IMR-90 (cell line): ENCODE results near the gene PIM3. TPM values are rescaled to one million over a fixed set of nuclear protein-coding genes. Genes with fewer than 3 reads are reported as not detected.

ENCODE experiments used
- ATAC-seq: fragments of 200-7000 bp; cut with Tn5 transposase; 2 replicates; pipeline ENCODE4 v1.9.1; 2020; ENCODE audit warnings: low read depth, mild to moderate bottlenecking, moderate library complexity
- BruUV-seq: library from RNA; stranded (reverse); fragments of 400-500 nt; replicated peaks from 2 replicates; lab custom pipeline; 2021; lab: Mats Ljungman, UMichigan
- CTCF ChIA-PET: fragments of 300-600 bp; formaldehyde crosslinking; extraction: SDS; loops from one replicate; lab custom pipeline; 2021; ENCODE audit warnings: antibody characterized with exemption; lab: Yijun Ruan, JAX
- POLR2A ChIA-PET: fragments of 300-600 bp; sonication (Branson Sonifier 250); formaldehyde crosslinking; loops from one replicate; lab custom pipeline; 2022; ENCODE audit warnings: antibody characterized with exemption; ENCODE audit not compliant: unreplicated experiment; lab: Charles Lee
- DNase-seq: peaks from one replicate; pipeline ENCODE4 v3.0.0; 2013
- H2AFZ ChIP-seq: replicated peaks from 2 replicates; pipeline ENCODE3; 2013; ENCODE audit warnings: low read length, mild to moderate bottlenecking; ENCODE audit not compliant: poor library complexity
- H2AK5ac ChIP-seq: 2 replicates; pipeline ENCODE4 v1.6.1; 2013; ENCODE audit warnings: low read depth, low read length, inconsistent platforms
- H2AK9ac ChIP-seq: replicated peaks from 2 replicates; pipeline ENCODE3; 2013; ENCODE audit warnings: mild to moderate bottlenecking, low read depth, low read length, moderate library complexity; ENCODE audit not compliant: poor library complexity
- H2BK120ac ChIP-seq: 2 replicates; pipeline ENCODE4 v1.6.1; 2013; ENCODE audit warnings: low read depth, low read length, inconsistent platforms
- H2BK15ac ChIP-seq: 3 replicates; pipeline ENCODE4 v1.6.1; 2013; ENCODE audit warnings: low read depth, low read length, inconsistent platforms
- H2BK20ac ChIP-seq: 2 replicates; pipeline ENCODE4 v1.6.1; 2013; ENCODE audit warnings: low read depth, mild to moderate bottlenecking, inconsistent platforms, low read length, moderate library complexity
- H2BK5ac ChIP-seq: 2 replicates; pipeline ENCODE4 v1.6.1; 2013; ENCODE audit warnings: mild to moderate bottlenecking, low read depth, low read length, inconsistent platforms; ENCODE audit not compliant: poor library complexity, severe bottlenecking
- H3K14ac ChIP-seq: replicated peaks from 2 replicates; pipeline ENCODE4 v1.6.1; 2013; ENCODE audit warnings: low read depth, low read length, inconsistent platforms
- H3K18ac ChIP-seq: 2 replicates; pipeline ENCODE4 v1.6.1; 2013; ENCODE audit warnings: low read depth, low read length, control low read depth
- H3K23ac ChIP-seq: 2 replicates; pipeline ENCODE4 v1.6.1; 2013; ENCODE audit warnings: low read depth, low read length, inconsistent platforms
- H3K27ac ChIP-seq: 2 replicates; pipeline ENCODE4 v1.5.1; 2013; ENCODE audit warnings: mild to moderate bottlenecking, control low read depth, low read length; ENCODE audit not compliant: insufficient read depth
- H3K27me3 ChIP-seq: 2 replicates; pipeline ENCODE4 v1.6.1; 2013; ENCODE audit warnings: low read length; ENCODE audit not compliant: control insufficient read depth, insufficient read depth
- H3K36me3 ChIP-seq: 2 replicates; pipeline ENCODE4 v1.6.1; 2013; ENCODE audit warnings: low read length, mixed read lengths; ENCODE audit not compliant: control insufficient read depth, insufficient read depth
- H3K4ac ChIP-seq: 2 replicates; pipeline ENCODE4 v1.6.1; 2013; ENCODE audit warnings: low read depth, low read length, inconsistent platforms
- H3K4me1 ChIP-seq: 2 replicates; pipeline ENCODE4 v1.6.1; 2013; ENCODE audit warnings: low read length, mixed read lengths; ENCODE audit not compliant: control insufficient read depth, insufficient read depth
- H3K4me2 ChIP-seq: 2 replicates; pipeline ENCODE4 v1.6.1; 2013; ENCODE audit warnings: low read depth, mild to moderate bottlenecking, control low read depth, low read length, moderate library complexity
- H3K4me3 ChIP-seq: 2 replicates; pipeline ENCODE4 v1.5.1; 2013; ENCODE audit warnings: low read depth, mild to moderate bottlenecking, control low read depth, low read length, moderate library complexity; ENCODE audit not compliant: insufficient read depth
- H3K56ac ChIP-seq: 2 replicates; pipeline ENCODE4 v1.6.1; 2013; ENCODE audit warnings: low read length, inconsistent platforms; ENCODE audit not compliant: insufficient read depth; ENCODE audit errors: extremely low read depth
- H3K79me1 ChIP-seq, 2 experiments: 2 replicates each; pipeline ENCODE4 v1.6.1; 2013; ENCODE audit warnings: low read length in 2 of 2, inconsistent platforms in 1 of 2, low read depth in 1 of 2
- H3K9ac ChIP-seq: 2 replicates; pipeline ENCODE4 v1.6.1; 2013; ENCODE audit warnings: low read depth, low read length, control low read depth
- H3K9me1 ChIP-seq: 2 replicates; pipeline ENCODE4 v1.6.1; 2013; ENCODE audit warnings: low read length, inconsistent platforms; ENCODE audit not compliant: insufficient read depth
- H3K9me3 ChIP-seq: 2 replicates; pipeline ENCODE4 v1.6.1; 2013; ENCODE audit warnings: low read length; ENCODE audit not compliant: control insufficient read depth, insufficient read depth
- H4K20me1 ChIP-seq: 2 replicates; pipeline ENCODE4 v1.6.1; 2013; ENCODE audit warnings: low read length, inconsistent platforms; ENCODE audit not compliant: insufficient read depth
- H4K5ac ChIP-seq: 2 replicates; pipeline ENCODE4 v1.6.1; 2013; ENCODE audit warnings: mild to moderate bottlenecking, low read depth, low read length, control low read depth
- H4K8ac ChIP-seq, 2 experiments: 2 replicates each; pipeline ENCODE4 v1.6.1; 2013; ENCODE audit warnings: low read depth in 2 of 2, low read length in 2 of 2, control low read depth in 1 of 2, inconsistent platforms in 1 of 2
- H4K91ac ChIP-seq: 2 replicates; pipeline ENCODE4 v1.6.1; 2013; ENCODE audit warnings: low read depth, low read length, inconsistent platforms; ENCODE audit not compliant: insufficient read depth
- BHLHE40 ChIP-seq: fragments of 150-350 bp; IDR thresholded peaks from 2 replicates; pipeline ENCODE4 v1.6.1; 2016; ENCODE audit warnings: mild to moderate bottlenecking, low read depth, low read length
- CEBPB ChIP-seq: IDR thresholded peaks from 2 replicates; pipeline ENCODE4 v1.6.1; 2012; ENCODE audit warnings: low read depth, low read length, improper control_type of control experiment
- ELK1 ChIP-seq: fragments of 150-350 bp; IDR thresholded peaks from 2 replicates; pipeline ENCODE4 v1.6.1; 2016; ENCODE audit warnings: low read depth, mild to moderate bottlenecking, low read length, moderate library complexity, borderline replicate concordance
- FOS ChIP-seq: fragments of 150-350 bp; IDR thresholded peaks from 2 replicates; pipeline ENCODE4 v1.6.1; 2016; ENCODE audit warnings: low read depth, low read length
- POLR2A ChIP-seq: IDR thresholded peaks from 2 replicates; pipeline ENCODE4 v1.6.1; 2012; ENCODE audit warnings: mild to moderate bottlenecking, low read depth, low read length
- WGBS, 2 experiments: methylation state at CpG; one replicate each; pipeline versions ENCODE4 v1.1.5 to v1.1.7; 2013; ENCODE audit warnings: missing lambda C conversion rate in 2 of 2; ENCODE audit not compliant: insufficient read length in 1 of 2; ENCODE audit errors: extremely low coverage in 2 of 2; 5-methylcytosine and 5-hydroxymethylcytosine counted together
- dilution Hi-C: fragments of 300-500 bp; cut with HindIII; formaldehyde crosslinking; loops from one replicate; pipeline ENCODE4 v1.14.3; 2018; ENCODE audit warnings: low sequenced_read_pairs; ENCODE audit not compliant: unreplicated experiment
- in situ Hi-C: fragments of 300-500 bp; cut with MboI; formaldehyde crosslinking; loops from 3 replicates; pipeline ENCODE4 v1.14.3; 2019; ENCODE audit warnings: low sequenced_read_pairs, inconsistent platforms, mixed read lengths
- intact Hi-C: fragments of 100-400 bp; cut with micrococcal nuclease; formaldehyde crosslinking; loops from 2 replicates; pipeline ENCODE4 v1.10.0; 2022
- polyA plus RNA-seq, 3 experiments: library from polyadenylated mRNA; depleted of rRNA; stranded (reverse); fragments of >200 nt; gene quantifications; 2 replicates each; pipeline ENCODE4 v1.2.3, GENCODE V29; 2012; ENCODE audit warnings: low replicate concordance in 1 of 3
- total RNA-seq: library from RNA; depleted of rRNA; stranded (reverse); fragments of >200 nt; gene quantifications from 2 replicates; pipeline ENCODE4 v1.2.3, GENCODE V29; 2012

PIM3 gene
- total and polyA plus RNA-seq, 2 of the 4 experiments (the other 2 are of a cell fraction) = 8.6 to 24.7 TPM

GRCh38 chr22:49943405-49943765 lies 17.2 kb upstream of the PIM3 start:
- no peaks in the 10 kb centered on the region for H3K27me3 ChIP-seq
- H3K79me1 ChIP-seq = no peaks in the 10 kb centered on the region
- in situ Hi-C loops (no loop called here), intact Hi-C loops (no loop called here), dilution Hi-C loops (no loop called here)
- no peak overlapping the region for H2BK5ac ChIP-seq
- H3K36me3 ChIP-seq = no peaks in the 10 kb centered on the region
- H4K20me1 ChIP-seq = no peaks in the 10 kb centered on the region
- H2AK9ac ChIP-seq = no peak overlapping the region
- no peak overlapping the region for H3K14ac ChIP-seq
- H4K91ac ChIP-seq = no peak overlapping the region
- DNase-seq = no peak
- H3K18ac ChIP-seq = no peak overlapping the region
- ATAC-seq = no peak
- H3K27ac ChIP-seq = no peak overlapping the region
- H3K9me3 ChIP-seq = no peaks in the 10 kb centered on the region
- no peak overlapping the region for H2BK15ac ChIP-seq
- H3K9me1 ChIP-seq = no peaks in the 10 kb centered on the region
- H3K23ac ChIP-seq = no peak overlapping the region
- no peak overlapping the region for H3K4me3 ChIP-seq
- no peak overlapping the region for H2BK120ac ChIP-seq
- H2AFZ ChIP-seq = no peak overlapping the region
- no peak for TF ChIP-seq CEBPB
- TF ChIP-seq POLR2A = no peak
- TF ChIP-seq FOS = no peak
- no peak for TF ChIP-seq BHLHE40
- no peak for TF ChIP-seq ELK1
- no TSS peak for BruUV-seq
- H3K9ac ChIP-seq = no peak overlapping the region
- H3K4me1 ChIP-seq = no peaks in the 10 kb centered on the region
- H3K56ac ChIP-seq = no peak overlapping the region
- no peak overlapping the region for H4K8ac ChIP-seq
- no peak overlapping the region for H2AK5ac ChIP-seq
- H2BK20ac ChIP-seq = no peak overlapping the region
- H4K5ac ChIP-seq = no peak overlapping the region
- ChIA-PET CTCF (interaction anchor here (1.0 kb wide), 1 partner anchor 40 kb away, joined by 3 read pairs; no protein-coding TSS in a partner anchor), POLR2A (interaction anchor here (0.5 kb wide), 1 partner anchor 9 kb away, joined by 3 read pairs; no protein-coding TSS in a partner anchor)
- H3K4me2 ChIP-seq = no peak overlapping the region
- WGBS, 2 experiments = 40% methylated on average over 1 of the region's 11 CpGs; no CpG with 5 or more reads in 1 of the 2 experiments
- no peak overlapping the region for H3K4ac ChIP-seq
